Testis (tissue), 2 donors: ENCODE measurements around the gene CDKN1C.

Experiments
- CTCF ChIP-seq, 3 experiments: fragments of 450-650 bp in 2 of 3; fragments of 200-600 bp in 1 of 3; sonication (generic) in 1 of 3; IDR thresholded peaks; one replicate each; pipeline ENCODE4 v1.5.1; 2016 to 2019; ENCODE audit warnings: antibody characterized with exemption in 3 of 3, mild to moderate bottlenecking in 2 of 3, moderate library complexity in 1 of 3
- POLR2A ChIP-seq: fragments of 450-650 bp; IDR thresholded peaks from one replicate; pipeline ENCODE4 v1.6.1; 2017; ENCODE audit warnings: antibody characterized with exemption, mild to moderate bottlenecking, moderate library complexity

GRCh38 chr11:2887515-2888195 lies 2.1 kb upstream of the CDKN1C start:
- TF ChIP-seq CTCF (IDR thresholded peaks at IDR 0.05): no peak
- no peak for TF ChIP-seq POLR2A
